Liver (tissue), 9 donors: Measurements from ENCODE around the gene RPS2. TPM values are rescaled to one million over a fixed set of nuclear protein-coding genes. Genes with fewer than 3 reads are reported as not detected.

Experiments
- DNase-seq: peaks from one replicate; pipeline ENCODE4 v3.0.0-alpha.2; 2017; ENCODE audit warnings: low spot score
- H3K27ac ChIP-seq, 2 donors: one replicate each; pipeline ENCODE4 v1.7.0; 2013; ENCODE audit warnings: inconsistent platforms in 2 of 2, low read length in 2 of 2, control low read depth in 1 of 2, low read depth in 1 of 2, mild to moderate bottlenecking in 1 of 2
- H3K27me3 ChIP-seq, 4 donors: one replicate each; pipeline versions ENCODE4 v1.6.1 to v1.7.0; 2013; ENCODE audit warnings: low read length in 3 of 4, inconsistent platforms in 1 of 4, mild to moderate bottlenecking in 1 of 4, moderate library complexity in 1 of 4; ENCODE audit not compliant: control insufficient read depth in 4 of 4, insufficient read depth in 4 of 4
- H3K36me3 ChIP-seq, 4 donors: one replicate each; pipeline versions ENCODE4 v1.6.1 to v1.7.0; 2013; ENCODE audit warnings: low read length in 3 of 4, mild to moderate bottlenecking in 3 of 4, low read depth in 1 of 4, moderate library complexity in 1 of 4; ENCODE audit not compliant: control insufficient read depth in 4 of 4, insufficient read depth in 3 of 4
- H3K4me1 ChIP-seq, 4 donors: one replicate each; pipeline versions ENCODE4 v1.6.1 to v1.7.0; 2013; ENCODE audit warnings: low read length in 3 of 4, mild to moderate bottlenecking in 3 of 4, moderate library complexity in 1 of 4; ENCODE audit not compliant: control insufficient read depth in 4 of 4, insufficient read depth in 4 of 4
- H3K4me3 ChIP-seq, 3 donors: one replicate each; pipeline versions ENCODE4 v1.6.1 to v1.7.0; 2013; ENCODE audit warnings: low read length in 3 of 3, control low read depth in 1 of 3, low read depth in 1 of 3, mild to moderate bottlenecking in 1 of 3
- H3K9ac ChIP-seq, 2 donors: one replicate each; pipeline ENCODE4 v1.7.0; 2013; ENCODE audit warnings: low read length in 2 of 2, mild to moderate bottlenecking in 2 of 2, moderate library complexity in 2 of 2, control low read depth in 1 of 2, low read depth in 1 of 2
- H3K9me3 ChIP-seq, 4 donors: one replicate each; pipeline versions ENCODE4 v1.6.1 to v1.7.0; 2013; ENCODE audit warnings: low read length in 3 of 4; ENCODE audit not compliant: control insufficient read depth in 4 of 4
- ATF3 ChIP-seq: IDR thresholded peaks from 2 replicates; pipeline ENCODE4 v1.6.1; 2016; ENCODE audit warnings: antibody characterized with exemption
- EGR1 ChIP-seq, 2 donors: IDR thresholded peaks; 2 replicates each; pipeline ENCODE4 v1.6.1; 2016 to 2018; ENCODE audit warnings: antibody characterized with exemption in 2 of 2, low read depth in 2 of 2
- FOXA1 ChIP-seq: IDR thresholded peaks from 2 replicates; pipeline ENCODE4 v1.6.1; 2016; ENCODE audit warnings: antibody characterized with exemption
- FOXA2 ChIP-seq: IDR thresholded peaks from 2 replicates; pipeline ENCODE4 v1.6.1; 2016; ENCODE audit warnings: antibody characterized with exemption
- GABPA ChIP-seq, 2 donors: IDR thresholded peaks in 1 of 2; conservative IDR thresholded peaks in 1 of 2; 2 replicates each; pipeline ENCODE4 v1.6.1; 2016; ENCODE audit warnings: antibody characterized with exemption in 2 of 2, mild to moderate bottlenecking in 1 of 2, moderate library complexity in 1 of 2
- HNF4A ChIP-seq, 2 donors: conservative IDR thresholded peaks; 2 replicates each; pipeline ENCODE4 v1.6.1; 2016; ENCODE audit warnings: antibody characterized with exemption in 2 of 2, mild to moderate bottlenecking in 2 of 2
- HNF4G ChIP-seq: IDR thresholded peaks from 2 replicates; pipeline ENCODE4 v1.6.1; 2016; ENCODE audit warnings: antibody characterized with exemption
- JUND ChIP-seq, 2 donors: IDR thresholded peaks; 2 replicates each; pipeline ENCODE4 v1.6.1; 2016; ENCODE audit warnings: antibody characterized with exemption in 2 of 2
- NR2F2 ChIP-seq: IDR thresholded peaks from 2 replicates; pipeline ENCODE4 v1.6.1; 2016; ENCODE audit warnings: antibody characterized with exemption
- RAD21 ChIP-seq, 2 donors: IDR thresholded peaks; 2 replicates each; pipeline ENCODE4 v1.6.1; 2016; ENCODE audit warnings: antibody characterized with exemption in 2 of 2, mild to moderate bottlenecking in 2 of 2
- SP1 ChIP-seq: IDR thresholded peaks from 2 replicates; pipeline ENCODE4 v1.6.1; 2018; ENCODE audit warnings: antibody characterized with exemption, mild to moderate bottlenecking
- TAF1 ChIP-seq: conservative IDR thresholded peaks from 2 replicates; pipeline ENCODE4 v1.6.1; 2016; ENCODE audit warnings: antibody characterized with exemption, mild to moderate bottlenecking
- YY1 ChIP-seq: IDR thresholded peaks from 2 replicates; pipeline ENCODE4 v1.6.1; 2016; ENCODE audit warnings: antibody characterized with exemption, mild to moderate bottlenecking
- WGBS: extraction: QIAGEN DNeasy Blood & Tissue Kit; methylation state at CpG from one replicate; pipeline ENCODE4 v1.1.7; 2013; 5-methylcytosine and 5-hydroxymethylcytosine counted together
- polyA plus RNA-seq, 2 donors: library from polyadenylated mRNA; stranded (reverse) in 1 of 2; unstranded in 1 of 2; fragments of 200-250 nt in 1 of 2; fragments of >200 nt in 1 of 2; fragmentation: Nextera tagmentation in 1 of 2; extraction: Ambion mirVana in 1 of 2; gene quantifications; one replicate each; pipeline versions ENCODE4 v1.2.1 to v1.2.3, GENCODE V29; 2013 to 2015
- total RNA-seq, 2 donors: library from RNA; depleted of rRNA; stranded (reverse); fragments of >200 nt; gene quantifications; one replicate each; pipeline ENCODE4 v1.2.3, GENCODE V29; 2014
- TF ChIP-seq, protein P1 (sequence below): fragments of 150-350 bp; IDR thresholded peaks from 2 replicates; pipeline ENCODE4 v1.5.1; 2017; ENCODE audit warnings: improper control_type of control experiment, low read depth, low read length; ENCODE audit not compliant: missing input control
- TF ChIP-seq, protein P2 (sequence below): IDR thresholded peaks from 2 replicates; pipeline ENCODE4 v1.6.1; 2016; ENCODE audit warnings: antibody characterized with exemption
- TF ChIP-seq, protein P3 (sequence below): IDR thresholded peaks from 2 replicates; pipeline ENCODE4 v1.6.1; 2016; ENCODE audit warnings: antibody characterized with exemption
- donor health status: healthy.
- donor health status: healthy.
- donor health status: healthy.
- donor health status: healthy.
- donor health status: healthy.

Gene RPS2
- total and polyA plus RNA-seq, 4 donors: 524 to 1,440 (median 940) TPM

DNA sequence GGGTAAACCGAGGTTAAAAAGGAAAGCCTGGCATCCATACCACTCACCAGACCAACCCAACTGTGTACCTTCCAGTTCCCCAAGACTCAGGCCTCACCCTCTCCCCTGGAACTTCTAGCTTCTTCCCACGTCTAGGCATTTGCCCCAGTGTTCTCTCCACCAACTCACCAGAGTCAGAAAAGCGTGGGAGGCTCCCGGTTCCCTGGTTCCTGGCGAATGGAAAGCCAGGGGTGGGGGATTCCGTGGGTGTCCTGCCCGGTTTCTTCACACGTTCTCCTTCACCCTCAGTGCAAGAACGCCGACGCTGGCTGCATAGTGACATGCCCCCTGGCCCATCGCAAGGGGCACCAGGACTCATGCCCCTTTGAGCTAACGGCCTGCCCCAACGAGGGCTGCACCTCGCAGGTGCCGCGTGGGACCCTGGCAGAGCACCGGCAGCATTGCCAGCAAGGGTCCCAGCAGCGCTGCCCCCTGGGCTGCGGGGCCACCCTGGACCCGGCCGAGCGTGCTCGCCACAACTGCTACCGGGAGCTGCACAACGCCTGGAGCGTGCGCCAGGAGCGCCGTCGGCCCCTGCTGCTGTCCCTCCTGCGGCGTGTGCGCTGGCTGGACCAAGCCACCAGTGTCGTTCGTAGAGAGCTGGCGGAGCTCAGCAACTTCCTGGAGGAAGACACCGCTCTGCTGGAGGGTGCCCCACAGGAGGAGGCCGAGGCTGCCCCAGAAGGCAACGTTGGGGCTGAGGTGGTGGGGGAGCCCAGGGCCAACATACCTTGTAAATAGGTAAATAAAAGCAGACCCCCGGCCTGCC, 3.7 kb upstream of the RPS2 start:
- DNase-seq: no peak
- no peak overlapping the region for H3K9ac ChIP-seq
- no peaks in the 10 kb centered on the region for H3K27me3 ChIP-seq
- H3K4me1 ChIP-seq: peaks cover 7 to 34% (median 31%) of the 10 kb centered on the region in 4 donors
- no peak overlapping the region for H3K27ac ChIP-seq
- TF ChIP-seq RAD21 (IDR thresholded peaks at IDR 0.05) (no peak), ATF3 (no peak), EGR1 (IDR thresholded peaks at IDR 0.05; ENCODE audit: low read depth in 2 of 2) (no peak), SP1 (no peak), NR2F2 (no peak), TAF1 (no peak), YY1 (no peak), GABPA (IDR thresholded peaks at IDR 0.05 in 1 of 2, conservative IDR thresholded peaks at IDR 0.05 in 1 of 2) (no peak), FOXA2 (no peak), JUND (IDR thresholded peaks at IDR 0.05) (no peak), FOXA1 (no peak), HNF4A (conservative IDR thresholded peaks at IDR 0.05) (no peak), HNF4G (no peak)
- TF ChIP-seq, protein P1, sequence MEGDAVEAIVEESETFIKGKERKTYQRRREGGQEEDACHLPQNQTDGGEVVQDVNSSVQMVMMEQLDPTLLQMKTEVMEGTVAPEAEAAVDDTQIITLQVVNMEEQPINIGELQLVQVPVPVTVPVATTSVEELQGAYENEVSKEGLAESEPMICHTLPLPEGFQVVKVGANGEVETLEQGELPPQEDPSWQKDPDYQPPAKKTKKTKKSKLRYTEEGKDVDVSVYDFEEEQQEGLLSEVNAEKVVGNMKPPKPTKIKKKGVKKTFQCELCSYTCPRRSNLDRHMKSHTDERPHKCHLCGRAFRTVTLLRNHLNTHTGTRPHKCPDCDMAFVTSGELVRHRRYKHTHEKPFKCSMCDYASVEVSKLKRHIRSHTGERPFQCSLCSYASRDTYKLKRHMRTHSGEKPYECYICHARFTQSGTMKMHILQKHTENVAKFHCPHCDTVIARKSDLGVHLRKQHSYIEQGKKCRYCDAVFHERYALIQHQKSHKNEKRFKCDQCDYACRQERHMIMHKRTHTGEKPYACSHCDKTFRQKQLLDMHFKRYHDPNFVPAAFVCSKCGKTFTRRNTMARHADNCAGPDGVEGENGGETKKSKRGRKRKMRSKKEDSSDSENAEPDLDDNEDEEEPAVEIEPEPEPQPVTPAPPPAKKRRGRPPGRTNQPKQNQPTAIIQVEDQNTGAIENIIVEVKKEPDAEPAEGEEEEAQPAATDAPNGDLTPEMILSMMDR: no peak
- TF ChIP-seq, protein P2, sequence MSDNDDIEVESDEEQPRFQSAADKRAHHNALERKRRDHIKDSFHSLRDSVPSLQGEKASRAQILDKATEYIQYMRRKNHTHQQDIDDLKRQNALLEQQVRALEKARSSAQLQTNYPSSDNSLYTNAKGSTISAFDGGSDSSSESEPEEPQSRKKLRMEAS: no peak
- H3K9me3 ChIP-seq: no peaks in the 10 kb centered on the region
- H3K36me3 ChIP-seq: peaks cover 0 to 4% (median under 1%) of the 10 kb centered on the region in 4 donors
- no peak overlapping the region for H3K4me3 ChIP-seq
- WGBS: 91% methylated on average over 41 of the region's 41 CpGs

DNA sequence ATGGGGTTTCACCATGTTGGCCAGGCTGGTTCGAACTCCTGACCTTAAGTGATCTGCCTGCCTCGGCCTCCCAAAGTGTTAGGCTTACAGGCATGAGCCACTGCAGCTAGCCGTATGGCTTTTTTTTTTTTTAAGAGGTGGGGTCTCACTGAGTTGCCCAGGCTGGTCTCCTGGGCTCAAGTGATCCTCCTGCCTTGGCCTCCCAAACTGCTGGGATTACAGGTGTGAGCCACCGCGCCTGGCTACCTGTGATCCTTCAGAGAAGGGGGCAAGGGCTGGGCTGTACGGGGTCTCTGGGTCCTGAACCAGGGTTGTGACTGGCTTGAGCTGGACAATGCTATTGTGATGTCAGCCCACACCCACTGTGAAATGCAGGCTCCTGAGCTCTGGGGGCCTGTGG, 1.8 kb upstream of the RPS2 start, which contains the start of gene RNF151:
Gene RNF151 (plus strand): TSS at position 397 of the 400 bp plus-strand sequence. CDS start 26 bp downstream, outside the sequence.
- H3K36me3 ChIP-seq: peaks cover 0 to 23% (median 7%) of the 10 kb centered on the region in 4 donors
- no peaks in the 10 kb centered on the region for H3K9me3 ChIP-seq
- DNase-seq: no peak
- TF ChIP-seq FOXA2 (no peak), RAD21 (IDR thresholded peaks at IDR 0.05) (no peak), HNF4A (conservative IDR thresholded peaks at IDR 0.05) (no peak), YY1 (no peak)
- TF ChIP-seq, protein P2: no peak
- TF ChIP-seq, protein P3, sequence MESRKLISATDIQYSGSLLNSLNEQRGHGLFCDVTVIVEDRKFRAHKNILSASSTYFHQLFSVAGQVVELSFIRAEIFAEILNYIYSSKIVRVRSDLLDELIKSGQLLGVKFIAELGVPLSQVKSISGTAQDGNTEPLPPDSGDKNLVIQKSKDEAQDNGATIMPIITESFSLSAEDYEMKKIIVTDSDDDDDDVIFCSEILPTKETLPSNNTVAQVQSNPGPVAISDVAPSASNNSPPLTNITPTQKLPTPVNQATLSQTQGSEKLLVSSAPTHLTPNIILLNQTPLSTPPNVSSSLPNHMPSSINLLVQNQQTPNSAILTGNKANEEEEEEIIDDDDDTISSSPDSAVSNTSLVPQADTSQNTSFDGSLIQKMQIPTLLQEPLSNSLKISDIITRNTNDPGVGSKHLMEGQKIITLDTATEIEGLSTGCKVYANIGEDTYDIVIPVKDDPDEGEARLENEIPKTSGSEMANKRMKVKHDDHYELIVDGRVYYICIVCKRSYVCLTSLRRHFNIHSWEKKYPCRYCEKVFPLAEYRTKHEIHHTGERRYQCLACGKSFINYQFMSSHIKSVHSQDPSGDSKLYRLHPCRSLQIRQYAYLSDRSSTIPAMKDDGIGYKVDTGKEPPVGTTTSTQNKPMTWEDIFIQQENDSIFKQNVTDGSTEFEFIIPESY: no peak
- H3K27me3 ChIP-seq: no peaks in the 10 kb centered on the region
- peak within 1 kb of the TSS; percentile 89 to 93 for H3K27ac ChIP-seq
- peak within 1 kb of the TSS; percentile 81 to 97 (median 82) for H3K4me3 ChIP-seq
- peak within 1 kb of the TSS in 1 of 2 donors; percentile 99 for H3K9ac ChIP-seq
- WGBS: 96% methylated on average over 6 of the region's 6 CpGs
- peaks cover 4 to 25% (median 22%) of the 10 kb centered on the region in 4 donors for H3K4me1 ChIP-seq
